ENCODE results near the gene RP2. TPM values are rescaled to one million over a fixed set of nuclear protein-coding genes. Genes with fewer than 3 reads are reported as not detected.

RP2 gene
- total RNA-seq, result 1 to 10 TPM; 5.7 to 6.1 TPM

- ChIA-PET POLR2A (interaction anchor here (0.5 kb wide), 1 partner anchor 29 kb away, joined by 3 read pairs; no protein-coding TSS in a partner anchor), CTCF (no interaction called here)
Observed at GRCh38 chrX:46836701-46837557, at the start of gene RP2. TSS of gene RP2 (plus strand) at chrX:46837043. CDS start at chrX:46837101, 58 bp downstream.

GRCh38 chrX:46788902-46789301 lies 47.9 kb upstream of the RP2 start:
- CTCF ChIA-PET, result no interaction called here
- POLR2A ChIA-PET, result no interaction called here

GRCh38 chrX:46791927-46792809 lies 44.7 kb upstream of the RP2 start:
- POLR2A ChIA-PET, result no interaction called here
- CTCF ChIA-PET, result interaction anchor here (1.0 kb wide), 1 partner anchor 31 kb away, joined by 4 read pairs; no protein-coding TSS in a partner anchor

- ChIA-PET CTCF (interaction anchor here (1.0 kb wide), 1 partner anchor 32 kb away, joined by 4 read pairs; no protein-coding TSS in a partner anchor), POLR2A (no interaction called here)
Observed at GRCh38 chrX:46792810-46793188, 44.0 kb upstream of the RP2 start.

- ChIA-PET CTCF (interaction anchor here (0.8 kb wide), 1 partner anchor 34 kb away, joined by 4 read pairs; no protein-coding TSS in a partner anchor), POLR2A (no interaction called here)
Observed at GRCh38 chrX:46793386-46794143, 43.3 kb upstream of the RP2 start.

GRCh38 chrX:46796574-46797191 lies 40.2 kb upstream of the RP2 start:
- ChIA-PET POLR2A (no interaction called here), CTCF (interaction anchor here (0.6 to 1.4 kb wide), 5 partner anchors 37 to 183 kb away, joined by 3 to 4 read pairs (median 3); no protein-coding TSS in a partner anchor)

GRCh38 chrX:46803140-46803539 lies 33.7 kb upstream of the RP2 start:
- ChIA-PET CTCF (no interaction called here), POLR2A (no interaction called here)

- CTCF ChIA-PET, result interaction anchor here (0.6 kb wide), 1 partner anchor 250 kb away, joined by 4 read pairs; no protein-coding TSS in a partner anchor
- POLR2A ChIA-PET, result no interaction called here
Observed at GRCh38 chrX:46805270-46805669, 31.6 kb upstream of the RP2 start.

GRCh38 chrX:46811121-46811520 lies 25.7 kb upstream of the RP2 start:
- ChIA-PET POLR2A (no interaction called here), CTCF (no interaction called here)

- ChIA-PET POLR2A (no interaction called here), CTCF (no interaction called here)
Observed at GRCh38 chrX:46812445-46812844, 24.4 kb upstream of the RP2 start.

- ChIA-PET POLR2A (no interaction called here), CTCF (no interaction called here)
Observed at GRCh38 chrX:46814966-46815365, 21.9 kb upstream of the RP2 start.

- ChIA-PET POLR2A (no interaction called here), CTCF (no interaction called here)
Observed at GRCh38 chrX:46819136-46819535, 17.7 kb upstream of the RP2 start.

GRCh38 chrX:46820391-46821100 lies 16.3 kb upstream of the RP2 start:
- POLR2A ChIA-PET, result no interaction called here
- CTCF ChIA-PET, result no interaction called here

GRCh38 chrX:46823481-46823880 lies 13.4 kb upstream of the RP2 start:
- ChIA-PET CTCF (no interaction called here), POLR2A (no interaction called here)

- POLR2A ChIA-PET, result no interaction called here
- CTCF ChIA-PET, result no interaction called here
Observed at GRCh38 chrX:46831765-46832327, 5.0 kb upstream of the RP2 start.

GRCh38 chrX:46837558-46838485 lies 979 bp downstream of the RP2 start:
- POLR2A ChIA-PET, result no interaction called here
- CTCF ChIA-PET, result no interaction called here

GRCh38 chrX:46838486-46838870 lies 1.6 kb downstream of the RP2 start:
- ChIA-PET POLR2A (no interaction called here), CTCF (no interaction called here)

Data from activated CD8-positive, alpha-beta memory T cell treated with anti-CD3 and anti-CD28 coated beads for 36 hours (primary cell).